Activated naive CD8-positive, alpha-beta T cell (primary cell): ENCODE measurements around the gene MAP1LC3B.
A peak's percentile ranks its signal among the peaks of the same experiment; 100 is the strongest.

ENCODE experiments used
- H3K27ac Mint-ChIP-seq: one replicate; pipeline ENCODE4 v1.8.0; 2021; ENCODE audit warnings: mixed read lengths
- H3K27me3 Mint-ChIP-seq: one replicate; pipeline ENCODE4 v1.8.0; 2021; ENCODE audit warnings: mixed read lengths
- H3K36me3 Mint-ChIP-seq: one replicate; pipeline ENCODE4 v1.8.0; 2021; ENCODE audit warnings: mixed read lengths
- H3K4me1 Mint-ChIP-seq: one replicate; pipeline ENCODE4 v1.8.0; 2021; ENCODE audit warnings: low read depth, mixed read lengths
- H3K4me3 Mint-ChIP-seq: one replicate; pipeline ENCODE4 v1.8.0; 2021; ENCODE audit warnings: mild to moderate bottlenecking, mixed read lengths
- H3K9me3 Mint-ChIP-seq: one replicate; pipeline ENCODE4 v1.8.0; 2021; ENCODE audit warnings: low read depth, mixed read lengths

MAP1LC3B gene

GRCh38 chr16:87420026-87421002 is 28.2 kb downstream of the MAP1LC3B start:
- no peak overlapping the region for H3K4me3 Mint-ChIP-seq
- no peaks in the 10 kb centered on the region for H3K9me3 Mint-ChIP-seq
- no peaks in the 10 kb centered on the region for H3K27me3 Mint-ChIP-seq
- no peaks in the 10 kb centered on the region for H3K4me1 Mint-ChIP-seq
- H3K27ac Mint-ChIP-seq, result no peak overlapping the region
- H3K36me3 Mint-ChIP-seq, result peaks cover 7% of the 10 kb centered on the region

GRCh38 chr16:87421003-87421912 is 29.1 kb downstream of the MAP1LC3B start:
- H3K27ac Mint-ChIP-seq, result no peak overlapping the region

GRCh38 chr16:87422106-87422505 is 30.0 kb downstream of the MAP1LC3B start:
- H3K27me3 Mint-ChIP-seq, result no peaks in the 10 kb centered on the region
- peaks cover 7% of the 10 kb centered on the region for H3K36me3 Mint-ChIP-seq
- no peaks in the 10 kb centered on the region for H3K4me1 Mint-ChIP-seq
- no peak overlapping the region for H3K27ac Mint-ChIP-seq
- no peaks in the 10 kb centered on the region for H3K9me3 Mint-ChIP-seq
- no peak overlapping the region for H3K4me3 Mint-ChIP-seq

More at GRCh38 chr16:87421003-87421912, 29.1 kb downstream of the MAP1LC3B start:
- Mint-ChIP-seq H3K4me1 (no peaks in the 10 kb centered on the region), H3K4me3 (no peak overlapping the region), H3K27me3 (no peaks in the 10 kb centered on the region), H3K9me3 (no peaks in the 10 kb centered on the region), H3K36me3 (peaks cover 7% of the 10 kb centered on the region)

GRCh38 chr16:87423429-87423828 is 31.3 kb downstream of the MAP1LC3B start:
- no peaks in the 10 kb centered on the region for H3K27me3 Mint-ChIP-seq
- no peak overlapping the region for H3K4me3 Mint-ChIP-seq
- H3K36me3 Mint-ChIP-seq, result peaks cover 7% of the 10 kb centered on the region
- no peak overlapping the region for H3K27ac Mint-ChIP-seq
- H3K4me1 Mint-ChIP-seq, result no peaks in the 10 kb centered on the region
- no peaks in the 10 kb centered on the region for H3K9me3 Mint-ChIP-seq

GRCh38 chr16:87424266-87424665 is 32.1 kb downstream of the MAP1LC3B start:
- Mint-ChIP-seq H3K9me3 (no peaks in the 10 kb centered on the region), H3K36me3 (peaks cover 7% of the 10 kb centered on the region), H3K27ac (no peak overlapping the region), H3K4me3 (no peak overlapping the region), H3K27me3 (no peaks in the 10 kb centered on the region), H3K4me1 (no peaks in the 10 kb centered on the region)

- H3K4me1 Mint-ChIP-seq, result no peaks in the 10 kb centered on the region
- H3K9me3 Mint-ChIP-seq, result no peaks in the 10 kb centered on the region
- no peak overlapping the region for H3K4me3 Mint-ChIP-seq
- no peaks in the 10 kb centered on the region for H3K27me3 Mint-ChIP-seq
- no peak overlapping the region for H3K27ac Mint-ChIP-seq
- H3K36me3 Mint-ChIP-seq, result peaks cover 4% of the 10 kb centered on the region
These were observed 33.8 kb downstream of the MAP1LC3B start for GRCh38 chr16:87425941-87426340.

- no peaks in the 10 kb centered on the region for H3K27me3 Mint-ChIP-seq
- no peak overlapping the region for H3K27ac Mint-ChIP-seq
- no peaks in the 10 kb centered on the region for H3K9me3 Mint-ChIP-seq
- H3K36me3 Mint-ChIP-seq, result peaks cover 4% of the 10 kb centered on the region
- H3K4me3 Mint-ChIP-seq, result no peak overlapping the region
- H3K4me1 Mint-ChIP-seq, result no peaks in the 10 kb centered on the region
These were observed 34.5 kb downstream of the MAP1LC3B start for GRCh38 chr16:87426423-87427215.

GRCh38 chr16:87431926-87432325 is 39.8 kb downstream of the MAP1LC3B start:
- no peaks in the 10 kb centered on the region for H3K9me3 Mint-ChIP-seq
- peaks cover 2% of the 10 kb centered on the region for H3K36me3 Mint-ChIP-seq
- H3K4me1 Mint-ChIP-seq, result peaks cover 20% of the 10 kb centered on the region
- no peak overlapping the region for H3K27ac Mint-ChIP-seq
- H3K27me3 Mint-ChIP-seq, result no peaks in the 10 kb centered on the region
- H3K4me3 Mint-ChIP-seq, result no peak overlapping the region

- Mint-ChIP-seq H3K27me3 (no peaks in the 10 kb centered on the region), H3K27ac (no peak overlapping the region), H3K9me3 (no peaks in the 10 kb centered on the region), H3K36me3 (peaks cover 2% of the 10 kb centered on the region), H3K4me1 (peaks cover 22% of the 10 kb centered on the region), H3K4me3 (no peak overlapping the region)
These were observed 40.3 kb downstream of the MAP1LC3B start for GRCh38 chr16:87432330-87432915.

GRCh38 chr16:87434146-87434667 is 42.1 kb downstream of the MAP1LC3B start:
- no peaks in the 10 kb centered on the region for H3K27me3 Mint-ChIP-seq
- H3K27ac Mint-ChIP-seq, result no peak overlapping the region
- peaks cover 24% of the 10 kb centered on the region for H3K4me1 Mint-ChIP-seq
- no peak overlapping the region for H3K4me3 Mint-ChIP-seq
- H3K36me3 Mint-ChIP-seq, result peaks cover 2% of the 10 kb centered on the region
- no peaks in the 10 kb centered on the region for H3K9me3 Mint-ChIP-seq

- H3K9me3 Mint-ChIP-seq, result no peaks in the 10 kb centered on the region
- no peaks in the 10 kb centered on the region for H3K27me3 Mint-ChIP-seq
- peak overlapping the region; percentile 34 for H3K27ac Mint-ChIP-seq
- H3K4me1 Mint-ChIP-seq, result peaks cover 24% of the 10 kb centered on the region
- H3K4me3 Mint-ChIP-seq, result peak overlapping the region; percentile 48
- H3K36me3 Mint-ChIP-seq, result peaks cover 2% of the 10 kb centered on the region
These were observed 43.5 kb downstream of the MAP1LC3B start for GRCh38 chr16:87435372-87436224.

- H3K4me1 Mint-ChIP-seq, result peaks cover 24% of the 10 kb centered on the region
- peaks cover 2% of the 10 kb centered on the region for H3K36me3 Mint-ChIP-seq
- peak overlapping the region; percentile 36 for H3K27ac Mint-ChIP-seq
These were observed 44.4 kb downstream of the MAP1LC3B start for GRCh38 chr16:87436225-87437172.

More at GRCh38 chr16:87436225-87437172, 44.4 kb downstream of the MAP1LC3B start:
- Mint-ChIP-seq H3K9me3 (no peaks in the 10 kb centered on the region), H3K4me3 (peak overlapping the region; percentile 59), H3K27me3 (no peaks in the 10 kb centered on the region)
